Uterus (tissue), 2 donors: ENCODE measurements around the gene IL1RAP.

Experiments
- POLR2A ChIP-seq, 2 donors: fragments of 450-650 bp; IDR thresholded peaks; one replicate each; pipeline ENCODE4 v1.6.1; 2016; ENCODE audit warnings: antibody characterized with exemption in 2 of 2, mild to moderate bottlenecking in 1 of 2, moderate library complexity in 1 of 2
- TF ChIP-seq, protein P1 (sequence below), 4 experiments: fragments of 200-600 bp in 2 of 4; fragments of 450-650 bp in 2 of 4; sonication (generic) in 2 of 4; IDR thresholded peaks; one replicate each; pipeline ENCODE4 v1.5.1; 2016 to 2019; ENCODE audit warnings: antibody characterized with exemption in 4 of 4, mild to moderate bottlenecking in 2 of 4, moderate library complexity in 1 of 4

GRCh38 chr3:190601622-190602021 is 87.7 kb downstream of the IL1RAP start:
- TF ChIP-seq, protein P1, sequence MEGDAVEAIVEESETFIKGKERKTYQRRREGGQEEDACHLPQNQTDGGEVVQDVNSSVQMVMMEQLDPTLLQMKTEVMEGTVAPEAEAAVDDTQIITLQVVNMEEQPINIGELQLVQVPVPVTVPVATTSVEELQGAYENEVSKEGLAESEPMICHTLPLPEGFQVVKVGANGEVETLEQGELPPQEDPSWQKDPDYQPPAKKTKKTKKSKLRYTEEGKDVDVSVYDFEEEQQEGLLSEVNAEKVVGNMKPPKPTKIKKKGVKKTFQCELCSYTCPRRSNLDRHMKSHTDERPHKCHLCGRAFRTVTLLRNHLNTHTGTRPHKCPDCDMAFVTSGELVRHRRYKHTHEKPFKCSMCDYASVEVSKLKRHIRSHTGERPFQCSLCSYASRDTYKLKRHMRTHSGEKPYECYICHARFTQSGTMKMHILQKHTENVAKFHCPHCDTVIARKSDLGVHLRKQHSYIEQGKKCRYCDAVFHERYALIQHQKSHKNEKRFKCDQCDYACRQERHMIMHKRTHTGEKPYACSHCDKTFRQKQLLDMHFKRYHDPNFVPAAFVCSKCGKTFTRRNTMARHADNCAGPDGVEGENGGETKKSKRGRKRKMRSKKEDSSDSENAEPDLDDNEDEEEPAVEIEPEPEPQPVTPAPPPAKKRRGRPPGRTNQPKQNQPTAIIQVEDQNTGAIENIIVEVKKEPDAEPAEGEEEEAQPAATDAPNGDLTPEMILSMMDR (IDR thresholded peaks at IDR 0.05): no peak
- no peak for TF ChIP-seq POLR2A (IDR thresholded peaks at IDR 0.05)
